Stomach (tissue), 9 donors: ENCODE measurements around the gene TXLNB. TPM values are rescaled to one million over a fixed set of nuclear protein-coding genes. Genes with fewer than 3 reads are reported as not detected.
A peak's percentile ranks its signal among the peaks of the same experiment; 100 is the strongest.

Experiments
- DNase-seq, 2 donors: peaks; one replicate each; pipeline versions ENCODE4 v3.0.0 to v3.0.0-alpha.2; 2013 to 2019
- H3K27ac ChIP-seq, 5 donors: fragments of 200-600 bp in 4 of 5; sonication (generic) in 4 of 5; one replicate each; pipeline ENCODE4 v1.5.1; 2013 to 2019; ENCODE audit warnings: mild to moderate bottlenecking in 1 of 5, moderate library complexity in 1 of 5
- H3K27me3 ChIP-seq, 3 donors: fragments of 200-600 bp; sonication (generic); one replicate each; pipeline ENCODE4 v1.5.1; 2017 to 2019; ENCODE audit warnings: mixed run types in 1 of 3
- H3K36me3 ChIP-seq, 4 donors: fragments of 200-600 bp; sonication (generic); 1 replicate in 3 of 4; 2 replicates in 1 of 4; pipeline ENCODE4 v1.5.1; 2016 to 2019
- H3K4me1 ChIP-seq, 4 donors: fragments of 200-600 bp; sonication (generic); one replicate each; pipeline ENCODE4 v1.5.1; 2016 to 2019
- H3K4me3 ChIP-seq, 4 donors: fragments of 200-600 bp; sonication (generic) in 3 of 4; one replicate each; pipeline ENCODE4 v1.5.1; 2016 to 2019; ENCODE audit warnings: mild to moderate bottlenecking in 1 of 4
- H3K9me3 ChIP-seq, 4 donors: fragments of 200-600 bp; sonication (generic); one replicate each; pipeline ENCODE4 v1.5.1; 2016 to 2019
- CTCF ChIP-seq, 7 experiments: fragments of 450-650 bp in 4 of 7; fragments of 200-600 bp in 3 of 7; sonication (generic) in 3 of 7; IDR thresholded peaks; one replicate each; pipeline ENCODE4 v1.5.1; 2016 to 2019; ENCODE audit warnings: antibody characterized with exemption in 7 of 7, control low read depth in 2 of 7, mild to moderate bottlenecking in 1 of 7
- EP300 ChIP-seq: sonication (generic); formaldehyde crosslinking; IDR thresholded peaks from one replicate; pipeline ENCODE4 v1.6.1; 2017; ENCODE audit warnings: antibody characterized with exemption
- POLR2A ChIP-seq, 4 donors: fragments of 450-650 bp; IDR thresholded peaks; one replicate each; pipeline ENCODE4 v1.6.1; 2016; ENCODE audit warnings: antibody characterized with exemption in 4 of 4, control low read depth in 2 of 4, mild to moderate bottlenecking in 1 of 4, moderate library complexity in 1 of 4
- POLR2AphosphoS5 ChIP-seq, 3 donors: sonication (generic); formaldehyde crosslinking; IDR thresholded peaks; one replicate each; pipeline ENCODE4 v1.6.1; 2016; ENCODE audit warnings: antibody characterized with exemption in 3 of 3
- WGBS, 5 donors: extraction: QIAGEN DNeasy Blood & Tissue Kit in 3 of 5; methylation state at CpG; one replicate each; pipeline versions ENCODE4 v1.1.5 to v1.1.7; 2013 to 2018; 5-methylcytosine and 5-hydroxymethylcytosine counted together
- intact Hi-C: fragments of 100-400 bp; cut with DNase I; formaldehyde crosslinking; loops from one replicate; pipeline ENCODE4 v1.15.1; 2023; ENCODE audit warnings: low total_unique reads
- polyA plus RNA-seq, 3 donors: library from polyadenylated mRNA; stranded (reverse); fragments of 200-250 nt; gene quantifications; one replicate each; pipeline ENCODE4 v1.2.3, GENCODE V29; 2013
- total RNA-seq, 5 donors: library from RNA; depleted of rRNA; stranded (reverse); fragments of >200 nt; gene quantifications; one replicate each; pipeline versions ENCODE4 v1.1.0 to v1.2.3, GENCODE V29; 2014 to 2016
- donor health status: healthy with polysubstance abuse.
- donor health status: Bipolar disorder and iron deficiency.
- donor health status: healthy.

The TXLNB gene
- total and polyA plus RNA-seq, 8 donors: 0.15 to 1.5 (median 0.61) TPM; not detected in 3

DNA sequence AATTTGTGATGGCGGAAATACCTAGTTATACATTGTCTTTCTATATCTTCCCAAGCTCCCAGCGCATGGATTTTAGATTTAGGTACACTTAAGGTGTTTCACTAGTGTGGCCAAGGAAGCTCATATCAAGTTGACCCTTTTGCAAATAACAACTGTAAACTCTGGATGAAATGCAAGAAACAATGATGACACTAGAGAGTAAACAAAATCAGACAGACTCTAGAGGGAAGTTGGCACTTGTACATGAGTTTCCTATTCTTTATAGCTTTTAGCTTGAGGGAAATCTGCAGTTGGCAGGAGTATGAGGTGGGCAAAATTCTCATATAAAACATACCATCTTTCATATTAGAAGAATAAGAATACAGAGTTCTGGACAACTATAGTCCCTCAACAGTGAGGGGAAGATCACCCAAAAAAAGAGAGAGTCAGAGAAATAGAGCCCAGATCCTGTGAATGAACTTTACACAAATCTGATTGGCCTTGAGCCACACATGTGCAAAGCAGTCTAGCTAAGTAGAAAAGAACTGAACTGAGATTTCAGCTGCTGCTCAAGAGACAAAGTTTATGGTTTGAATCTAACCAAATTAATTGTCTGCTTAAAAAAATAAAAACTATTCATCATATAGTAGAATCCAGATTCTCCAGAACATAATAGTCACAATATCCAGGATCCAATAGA is 26.1 kb downstream of the TXLNB start:
- Histone ChIP-seq H3K4me1 (no peaks in the 10 kb centered on the region), H3K4me3 (no peak overlapping the region), H3K27ac (no peak overlapping the region), H3K9me3 (no peaks in the 10 kb centered on the region), H3K27me3 (no peaks in the 10 kb centered on the region), H3K36me3 (no peaks in the 10 kb centered on the region)
- TF ChIP-seq CTCF (IDR thresholded peaks at IDR 0.05) (no peak), POLR2AphosphoS5 (IDR thresholded peaks at IDR 0.05) (no peak), POLR2A (IDR thresholded peaks at IDR 0.05) (no peak), EP300 (no peak)
- no peak for DNase-seq
- 94 to 100% (median 98%) methylated on average over 2 of the region's 2 CpGs for WGBS, 5 donors
- intact Hi-C loops: no loop called here

GRCh38 chr6:139262519-139263300 is 29.1 kb downstream of the TXLNB start:
- Histone ChIP-seq H3K27me3 (no peaks in the 10 kb centered on the region), H3K27ac (peak overlapping the region in 2 of 5 donors; percentile 18 to 27), H3K9me3 (no peaks in the 10 kb centered on the region), H3K4me3 (no peak overlapping the region), H3K36me3 (no peaks in the 10 kb centered on the region), H3K4me1 (no peaks in the 10 kb centered on the region)
- WGBS, 5 donors: 59 to 73% (median 69%) methylated on average over 13 of the region's 13 CpGs
- no peak for TF ChIP-seq POLR2AphosphoS5 (IDR thresholded peaks at IDR 0.05)
- no peak for TF ChIP-seq EP300
- TF ChIP-seq POLR2A (IDR thresholded peaks at IDR 0.05): no peak
- TF ChIP-seq CTCF (IDR thresholded peaks at IDR 0.05): no peak
- intact Hi-C loops: no loop called here
- DNase-seq: no peak

- Histone ChIP-seq H3K27ac (no peak overlapping the region), H3K36me3 (no peaks in the 10 kb centered on the region), H3K9me3 (no peaks in the 10 kb centered on the region), H3K4me1 (no peaks in the 10 kb centered on the region), H3K27me3 (no peaks in the 10 kb centered on the region), H3K4me3 (no peak overlapping the region)
- intact Hi-C loops: no loop called here
- 79 to 84% (median 80%) methylated on average over 5 of the region's 5 CpGs for WGBS, 5 donors
- TF ChIP-seq POLR2AphosphoS5 (IDR thresholded peaks at IDR 0.05) (no peak), CTCF (IDR thresholded peaks at IDR 0.05) (no peak), POLR2A (IDR thresholded peaks at IDR 0.05) (no peak), EP300 (no peak)
- DNase-seq: no peak
Observed at GRCh38 chr6:139257821-139258398, 33.9 kb downstream of the TXLNB start.

GRCh38 chr6:139257291-139257690 is 34.5 kb downstream of the TXLNB start:
- H3K36me3 ChIP-seq: no peaks in the 10 kb centered on the region
- WGBS, 5 donors: 72 to 90% (median 81%) methylated on average over 3 of the region's 3 CpGs
- H3K9me3 ChIP-seq: no peaks in the 10 kb centered on the region
- intact Hi-C loops: no loop called here
- no peak overlapping the region for H3K27ac ChIP-seq
- no peak overlapping the region for H3K4me3 ChIP-seq
- DNase-seq: no peak
- no peak for TF ChIP-seq POLR2AphosphoS5 (IDR thresholded peaks at IDR 0.05)
- no peak for TF ChIP-seq POLR2A (IDR thresholded peaks at IDR 0.05)
- TF ChIP-seq EP300: no peak
- TF ChIP-seq CTCF (IDR thresholded peaks at IDR 0.05): no peak
- H3K27me3 ChIP-seq: no peaks in the 10 kb centered on the region
- peaks cover 0 to 2% (median 0%) of the 10 kb centered on the region in 4 donors for H3K4me1 ChIP-seq
